Measurements from ENCODE around the gene SEC16A.

The SEC16A gene

GRCh38 chr9:136502196-136502595, 19.4 kb upstream of the SEC16A start:
- no peak for DNase-seq (ENCODE audit: low read depth)

DNA sequence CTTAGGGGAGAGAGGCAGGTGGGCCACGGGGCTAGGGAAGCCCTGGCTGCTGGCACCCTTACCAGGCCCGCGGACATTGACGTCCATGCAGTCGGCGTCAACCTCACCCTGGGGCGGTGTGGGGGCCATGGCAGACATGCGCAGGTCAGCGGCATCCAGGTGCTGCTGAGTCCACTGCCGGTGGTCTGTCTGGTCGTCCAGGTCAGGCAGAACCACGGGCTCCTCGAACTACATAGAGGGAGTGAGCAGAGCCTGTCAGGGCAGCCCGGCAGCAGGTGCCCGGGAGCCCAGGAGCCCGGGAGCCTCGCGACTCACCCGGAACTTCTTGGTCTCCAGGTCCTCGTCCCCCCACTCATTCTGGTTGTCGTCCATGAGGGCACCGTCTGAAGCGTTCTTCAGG, 18.8 kb upstream of the SEC16A start:
- no peak for DNase-seq (ENCODE audit: low read depth)

DNA sequence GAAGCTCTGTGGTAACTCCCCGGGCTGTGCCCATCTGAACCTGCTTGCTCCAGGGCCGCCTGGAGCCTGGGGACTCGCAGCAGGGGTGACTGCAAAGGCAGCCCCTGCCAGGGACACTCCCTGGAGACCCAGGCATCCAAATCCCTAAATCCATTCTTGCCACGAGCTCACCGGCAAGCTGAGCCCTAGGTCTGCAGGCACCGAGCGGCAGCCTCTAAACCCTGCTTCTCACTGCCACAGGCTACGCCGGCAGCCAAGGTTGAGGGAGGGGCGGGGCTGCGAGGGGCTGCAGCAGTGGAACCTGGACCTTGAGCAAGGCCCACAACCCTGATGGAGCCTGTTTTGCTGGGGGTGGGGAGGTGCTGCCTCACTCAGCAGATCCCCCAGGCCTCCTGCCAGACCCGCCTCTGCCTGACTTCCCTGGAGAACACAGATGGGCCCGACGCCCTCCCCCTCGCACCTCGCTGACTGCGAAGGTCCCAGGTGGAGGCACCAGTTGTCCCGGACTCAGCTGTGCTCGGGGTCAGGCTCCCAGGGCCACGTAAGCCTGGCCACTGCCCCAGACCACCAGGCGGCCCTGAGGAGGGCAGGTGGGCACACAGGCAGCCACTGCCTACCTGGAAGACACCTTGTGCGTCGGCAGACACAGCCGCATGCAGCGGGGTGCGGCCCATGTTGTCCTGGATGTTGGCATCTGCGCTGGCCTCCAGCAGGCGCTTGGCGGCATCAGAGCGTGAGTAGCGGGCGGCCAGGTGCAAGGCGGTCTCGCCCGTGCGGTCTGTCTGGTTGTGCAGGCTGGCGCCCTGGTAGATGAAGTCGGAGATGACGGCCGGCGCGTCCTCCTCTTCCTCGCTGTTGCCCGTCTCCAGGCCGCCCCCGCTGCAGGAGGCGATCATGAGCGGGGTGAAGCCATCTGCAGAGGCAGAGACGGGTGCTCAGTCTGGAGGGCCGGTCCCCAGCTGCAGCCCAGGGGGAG, 17.4 kb upstream of the SEC16A start:
- no peak for DNase-seq (ENCODE audit: low read depth)

GRCh38 chr9:136499071-136499934, 16.5 kb upstream of the SEC16A start:
- no peak for DNase-seq (ENCODE audit: low read depth)

DNA sequence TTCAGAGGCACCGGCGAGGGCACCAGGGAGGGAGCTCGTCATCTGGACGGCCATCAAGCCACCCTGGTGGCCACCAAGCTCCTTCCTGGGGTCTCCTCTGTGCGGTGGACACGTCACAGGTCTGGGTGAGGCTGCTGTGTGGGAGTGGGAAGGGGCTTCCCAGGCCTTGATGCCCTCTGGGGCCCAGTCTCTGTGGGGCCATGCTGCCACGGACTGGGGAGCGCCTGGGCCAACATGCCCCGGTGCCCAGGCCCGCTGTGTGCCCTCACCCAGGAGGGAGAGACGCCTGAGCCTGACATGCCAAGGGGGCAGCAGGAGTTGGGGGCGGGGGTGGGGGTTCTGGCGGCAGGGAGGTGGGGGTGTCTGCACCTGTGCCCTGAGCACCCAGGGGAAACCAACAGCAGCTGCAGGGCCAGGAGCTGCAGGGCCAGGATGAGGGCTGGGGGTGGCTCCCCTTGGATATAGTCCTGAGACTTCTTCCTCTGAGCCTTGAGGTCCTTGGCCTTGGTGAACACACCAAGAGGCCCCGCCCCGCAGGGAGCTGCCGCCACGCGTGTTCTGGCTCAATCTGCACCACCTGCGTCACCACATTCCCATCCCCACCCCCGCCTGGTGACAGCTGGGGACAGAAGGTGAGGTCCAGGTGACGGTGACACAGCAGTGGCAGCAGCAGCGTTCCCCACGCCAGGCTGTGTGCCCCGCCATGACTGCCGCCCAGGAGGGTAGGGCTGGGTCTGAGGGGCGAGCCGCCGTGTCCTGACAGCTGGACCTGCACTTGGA, 15.3 kb upstream of the SEC16A start:
- DNase-seq (ENCODE audit: low read depth): no peak

GRCh38 chr9:136496801-136497620, 14.2 kb upstream of the SEC16A start:
- no peak for DNase-seq (ENCODE audit: low read depth)

DNA sequence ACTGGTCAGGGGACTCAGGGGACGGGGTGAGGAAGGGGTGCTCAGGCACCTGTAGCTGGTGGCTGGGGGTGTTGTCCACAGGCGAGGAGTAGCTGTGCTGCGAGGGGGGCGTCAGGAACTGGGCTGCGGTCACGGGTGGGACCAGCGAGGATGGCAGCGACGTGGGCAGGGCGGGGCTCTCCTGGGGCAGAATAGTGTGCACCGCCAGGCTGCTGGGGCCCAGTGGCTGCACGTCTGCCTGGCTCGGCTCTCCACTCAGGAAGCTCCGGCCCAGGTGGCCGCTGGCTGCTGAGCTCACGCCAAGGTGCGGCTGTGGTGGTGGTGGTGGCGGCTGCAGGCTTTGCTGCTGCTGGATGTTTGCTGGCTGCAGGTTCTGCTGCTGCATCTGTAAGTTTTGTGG, 13.3 kb upstream of the SEC16A start:
- no peak for DNase-seq (ENCODE audit: low read depth)

- no peak for DNase-seq (ENCODE audit: low read depth)
Measured at GRCh38 chr9:136495238-136495800, 12.5 kb upstream of the SEC16A start.

DNA sequence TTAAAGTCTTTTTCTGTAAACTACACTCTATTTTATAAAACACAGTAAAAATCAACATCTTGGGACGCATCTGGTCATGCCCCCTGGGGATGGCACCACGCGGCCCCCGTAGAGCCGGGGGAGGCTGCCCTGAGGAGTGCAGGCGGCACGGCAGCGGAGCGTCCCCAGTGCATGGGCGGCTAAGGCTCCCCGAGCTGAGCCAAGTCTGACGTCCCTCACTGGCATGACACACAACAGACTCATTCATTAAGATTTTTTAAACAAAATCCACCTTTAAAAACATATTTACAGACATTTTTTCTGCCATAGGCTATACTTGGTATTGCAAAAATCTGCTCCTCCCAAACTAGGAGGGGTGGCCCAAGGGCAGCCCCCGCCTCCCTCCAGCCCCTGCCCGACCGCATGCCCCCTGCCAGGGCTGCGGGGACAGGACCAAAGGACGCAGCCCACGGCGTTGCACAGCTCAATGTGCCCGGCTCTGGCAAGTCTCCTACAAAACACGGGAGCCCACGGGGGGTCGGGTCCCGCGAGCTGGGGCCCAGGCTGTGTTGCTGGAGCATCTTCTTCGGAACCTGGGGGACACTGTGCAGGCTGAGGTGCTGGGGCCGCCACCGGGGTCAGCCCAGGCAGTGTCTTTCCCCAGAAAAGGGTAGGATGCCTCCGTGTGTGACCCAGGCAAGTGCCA, 11.8 kb upstream of the SEC16A start:
- no peak for DNase-seq (ENCODE audit: low read depth)

DNA sequence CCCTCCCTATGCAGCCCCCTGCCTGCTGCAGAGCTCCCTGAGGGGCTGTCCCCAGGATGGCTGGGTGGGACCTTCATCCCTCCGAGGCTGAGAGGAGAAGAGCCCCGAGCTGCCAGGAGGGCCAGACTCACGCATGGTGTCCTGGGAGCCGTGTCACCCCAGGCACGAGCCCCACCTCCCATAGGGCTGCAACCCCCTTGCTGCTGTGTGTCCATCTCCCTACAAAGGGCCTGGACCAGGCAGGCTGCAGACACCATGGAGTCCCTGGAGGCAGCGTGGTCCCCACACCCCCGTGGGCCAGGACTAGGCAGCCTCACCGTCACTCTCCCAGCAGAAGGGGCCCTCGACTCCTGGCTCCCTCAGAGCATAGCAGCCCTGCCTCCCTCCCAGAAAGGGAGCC, 11.2 kb upstream of the SEC16A start:
- DNase-seq (ENCODE audit: low read depth): no peak

- DNase-seq (ENCODE audit: low read depth): no peak
Measured at GRCh38 chr9:136493567-136493971, 10.7 kb upstream of the SEC16A start.

- DNase-seq (ENCODE audit: low read depth): no peak
Measured at GRCh38 chr9:136492978-136493522, 10.2 kb upstream of the SEC16A start.

GRCh38 chr9:136489731-136490130, 6.9 kb upstream of the SEC16A start:
- no peak for DNase-seq (ENCODE audit: low read depth)

GRCh38 chr9:136488247-136489214, 5.7 kb upstream of the SEC16A start:
- DNase-seq (ENCODE audit: low read depth): no peak

GRCh38 chr9:136487672-136488071, 4.8 kb upstream of the SEC16A start:
- DNase-seq (ENCODE audit: low read depth): no peak

DNA sequence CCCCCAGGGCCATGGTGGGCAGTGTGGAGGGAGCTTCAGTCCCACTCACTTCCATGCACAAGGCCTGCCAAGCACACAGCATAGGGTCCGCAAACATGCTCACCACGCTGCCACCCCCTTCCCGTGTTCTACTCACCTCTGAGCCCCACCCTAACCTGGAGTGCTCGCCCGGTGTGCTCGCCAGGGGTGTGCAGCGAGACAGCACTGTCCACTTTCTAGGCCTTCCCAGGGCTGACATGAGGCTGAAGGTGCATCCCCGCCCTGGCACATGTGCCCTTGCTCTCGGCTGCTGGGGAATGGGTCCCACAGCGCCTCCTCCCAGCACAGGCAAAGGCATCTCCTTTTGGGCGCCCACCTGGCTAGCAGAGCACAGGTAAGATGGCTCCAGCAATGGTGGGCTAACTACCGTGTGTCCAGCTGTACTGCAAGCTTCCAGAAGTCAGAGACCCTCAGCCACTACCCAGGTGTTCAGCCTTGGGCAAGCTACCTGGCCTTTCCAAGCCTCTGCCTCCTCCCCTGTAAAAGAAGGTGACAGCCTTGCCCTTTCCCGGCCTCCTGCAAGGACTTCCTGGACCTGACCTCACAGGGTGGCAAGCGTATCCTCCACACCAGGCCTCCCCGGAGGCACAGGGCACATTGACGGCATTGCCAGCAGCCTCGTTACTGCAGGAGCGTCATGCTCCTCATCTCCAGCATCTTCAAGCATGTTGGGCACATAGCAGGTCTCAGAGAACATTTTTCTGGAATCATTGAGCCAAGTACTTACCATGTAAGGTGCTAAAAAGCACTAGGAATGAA, 4.2 kb upstream of the SEC16A start:
- DNase-seq (ENCODE audit: low read depth): no peak

DNA sequence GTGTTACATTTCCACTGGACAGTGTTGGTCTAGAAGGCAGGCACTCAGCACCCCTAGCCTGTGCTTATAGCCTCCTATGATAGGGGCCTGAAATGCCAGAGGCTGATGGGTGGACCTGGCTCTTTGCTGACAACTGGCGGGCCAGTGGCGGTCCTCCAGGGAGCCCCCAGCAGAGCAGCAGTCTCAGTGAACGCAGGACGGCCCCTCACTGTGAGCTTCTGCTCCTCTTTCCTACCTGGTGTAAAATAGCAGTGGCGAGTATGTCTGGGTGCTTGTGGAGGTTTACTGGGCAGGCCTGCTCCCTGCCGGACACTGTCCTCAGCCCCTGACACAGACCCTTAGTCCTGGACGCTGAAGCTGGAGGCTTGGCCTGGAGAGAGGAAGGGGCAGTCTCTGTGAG, 3.3 kb upstream of the SEC16A start:
- no peak for DNase-seq (ENCODE audit: low read depth)
